Osteocyte (in vitro differentiated cells): ENCODE results near the gene USB1. TPM values are rescaled to one million over a fixed set of nuclear protein-coding genes. Genes with fewer than 3 reads are reported as not detected.
A peak's percentile ranks its signal among the peaks of the same experiment; 100 is the strongest.

Source experiments
- DNase-seq: peaks from one replicate; pipeline ENCODE4 v3.0.0; 2021; ENCODE audit warnings: mixed read lengths; ENCODE audit not compliant: unreplicated experiment; ENCODE audit errors: extremely low spot score
- H3K27ac Mint-ChIP-seq: one replicate; pipeline ENCODE4 v1.8.0; 2021; ENCODE audit warnings: mild to moderate bottlenecking, mixed read lengths; ENCODE audit not compliant: unreplicated experiment
- H3K27me3 Mint-ChIP-seq: one replicate; pipeline ENCODE4 v1.8.0; 2021; ENCODE audit warnings: mixed read lengths; ENCODE audit not compliant: unreplicated experiment
- H3K36me3 Mint-ChIP-seq: one replicate; pipeline ENCODE4 v1.8.0; 2021; ENCODE audit warnings: mixed read lengths; ENCODE audit not compliant: unreplicated experiment
- H3K4me1 Mint-ChIP-seq: one replicate; pipeline ENCODE4 v1.8.0; 2021; ENCODE audit warnings: mixed read lengths; ENCODE audit not compliant: unreplicated experiment
- H3K4me3 Mint-ChIP-seq: one replicate; pipeline ENCODE4 v1.8.0; 2021; ENCODE audit warnings: mild to moderate bottlenecking, moderate library complexity, mixed read lengths; ENCODE audit not compliant: unreplicated experiment
- H3K9me3 Mint-ChIP-seq: one replicate; pipeline ENCODE4 v1.8.0; 2021; ENCODE audit warnings: mixed read lengths; ENCODE audit not compliant: unreplicated experiment
- total RNA-seq: library from RNA; stranded (reverse); gene quantifications from 2 replicates; pipeline ENCODE4 v1.2.1, GENCODE V29; 2021
- TF ChIP-seq, protein P1 (sequence below): fragments of 200-600 bp; sonication (generic); IDR thresholded peaks from 2 replicates; pipeline ENCODE4 v1.5.0; 2021; ENCODE audit warnings: antibody characterized with exemption, mild to moderate bottlenecking, moderate library complexity

Gene USB1
- total RNA-seq, 1 donor from 2014 or later: 45.5 TPM

DNA sequence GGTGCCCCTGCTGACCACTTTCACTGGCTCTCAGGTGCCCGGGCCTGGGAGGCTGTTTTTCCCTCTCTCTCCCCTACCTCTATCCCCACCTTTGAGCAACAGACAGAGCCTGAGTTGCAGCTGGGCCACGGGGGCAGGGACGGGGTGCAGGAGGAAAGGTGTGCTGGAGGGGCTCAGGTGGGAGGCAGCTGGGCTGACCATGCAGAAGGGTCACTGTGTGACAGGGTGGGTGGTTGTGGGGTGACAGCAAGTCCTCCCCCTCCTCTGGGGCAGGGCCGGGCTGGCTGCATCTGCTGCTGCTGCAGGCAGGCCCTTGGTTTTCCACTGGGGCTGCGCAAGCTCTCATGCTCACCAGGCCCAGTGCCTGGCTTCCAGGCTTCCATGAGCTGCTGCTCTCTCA, 7.3 kb upstream of the USB1 start:
- no peak for DNase-seq
- Mint-ChIP-seq H3K27me3 (no peaks in the 10 kb centered on the region), H3K36me3 (peaks cover 7% of the 10 kb centered on the region), H3K4me1 (peaks cover 5% of the 10 kb centered on the region), H3K27ac (no peak overlapping the region), H3K9me3 (no peaks in the 10 kb centered on the region), H3K4me3 (no peak overlapping the region)
- TF ChIP-seq, protein P1, sequence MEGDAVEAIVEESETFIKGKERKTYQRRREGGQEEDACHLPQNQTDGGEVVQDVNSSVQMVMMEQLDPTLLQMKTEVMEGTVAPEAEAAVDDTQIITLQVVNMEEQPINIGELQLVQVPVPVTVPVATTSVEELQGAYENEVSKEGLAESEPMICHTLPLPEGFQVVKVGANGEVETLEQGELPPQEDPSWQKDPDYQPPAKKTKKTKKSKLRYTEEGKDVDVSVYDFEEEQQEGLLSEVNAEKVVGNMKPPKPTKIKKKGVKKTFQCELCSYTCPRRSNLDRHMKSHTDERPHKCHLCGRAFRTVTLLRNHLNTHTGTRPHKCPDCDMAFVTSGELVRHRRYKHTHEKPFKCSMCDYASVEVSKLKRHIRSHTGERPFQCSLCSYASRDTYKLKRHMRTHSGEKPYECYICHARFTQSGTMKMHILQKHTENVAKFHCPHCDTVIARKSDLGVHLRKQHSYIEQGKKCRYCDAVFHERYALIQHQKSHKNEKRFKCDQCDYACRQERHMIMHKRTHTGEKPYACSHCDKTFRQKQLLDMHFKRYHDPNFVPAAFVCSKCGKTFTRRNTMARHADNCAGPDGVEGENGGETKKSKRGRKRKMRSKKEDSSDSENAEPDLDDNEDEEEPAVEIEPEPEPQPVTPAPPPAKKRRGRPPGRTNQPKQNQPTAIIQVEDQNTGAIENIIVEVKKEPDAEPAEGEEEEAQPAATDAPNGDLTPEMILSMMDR: no peak

DNA sequence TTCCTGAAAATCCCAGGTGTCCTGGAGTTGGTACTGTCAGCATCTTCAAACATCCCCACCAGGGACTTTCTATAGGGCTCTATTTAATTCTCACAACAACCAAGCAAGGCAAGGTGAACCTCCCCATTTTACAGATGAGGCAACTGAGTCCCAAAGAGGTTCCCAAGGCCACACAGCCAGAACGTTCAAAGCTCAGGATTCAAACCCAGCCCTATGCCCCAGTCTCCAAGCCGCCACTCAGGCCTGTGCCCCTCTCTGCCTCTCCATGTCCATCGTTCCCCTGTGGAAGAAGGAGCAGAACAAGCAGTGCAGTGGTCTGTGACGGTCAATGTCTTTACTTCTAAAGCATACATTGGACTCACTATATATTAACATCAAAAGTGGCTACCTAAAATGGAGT, 6.8 kb upstream of the USB1 start:
- H3K4me3 Mint-ChIP-seq: no peak overlapping the region
- H3K9me3 Mint-ChIP-seq: no peaks in the 10 kb centered on the region
- H3K27ac Mint-ChIP-seq: no peak overlapping the region
- TF ChIP-seq, protein P1: no peak
- peaks cover 10% of the 10 kb centered on the region for H3K4me1 Mint-ChIP-seq
- H3K36me3 Mint-ChIP-seq: peaks cover 7% of the 10 kb centered on the region
- DNase-seq: no peak
- no peaks in the 10 kb centered on the region for H3K27me3 Mint-ChIP-seq

DNA sequence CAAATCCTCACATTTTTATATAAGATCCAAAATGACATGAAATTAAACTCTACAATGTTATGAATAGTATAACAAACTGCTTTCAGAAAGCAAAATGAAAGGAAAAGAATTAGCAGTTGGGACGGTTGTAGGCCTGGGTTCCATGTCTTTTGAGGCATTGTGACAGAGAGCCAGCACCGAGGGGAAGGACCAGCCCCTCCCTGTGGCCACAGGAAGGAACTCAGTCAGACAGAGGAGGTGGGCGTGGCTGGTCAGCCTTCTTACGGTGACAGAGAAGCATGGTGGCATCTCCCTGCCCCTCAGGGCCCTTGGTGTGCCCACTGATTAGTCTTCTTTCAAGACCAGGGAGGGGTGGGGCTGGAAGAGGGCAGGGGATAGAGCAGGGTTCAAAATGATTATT, 6.4 kb upstream of the USB1 start:
- peaks cover 7% of the 10 kb centered on the region for H3K36me3 Mint-ChIP-seq
- H3K4me1 Mint-ChIP-seq: peaks cover 12% of the 10 kb centered on the region
- H3K4me3 Mint-ChIP-seq: no peak overlapping the region
- no peak overlapping the region for H3K27ac Mint-ChIP-seq
- no peak for DNase-seq
- TF ChIP-seq, protein P1: peak; percentile 44
- no peaks in the 10 kb centered on the region for H3K27me3 Mint-ChIP-seq
- H3K9me3 Mint-ChIP-seq: no peaks in the 10 kb centered on the region

GRCh38 chr16:57995721-57996405, 5.3 kb upstream of the USB1 start:
- H3K36me3 Mint-ChIP-seq: peaks cover 7% of the 10 kb centered on the region
- H3K27me3 Mint-ChIP-seq: no peaks in the 10 kb centered on the region
- H3K9me3 Mint-ChIP-seq: no peaks in the 10 kb centered on the region
- no peak overlapping the region for H3K27ac Mint-ChIP-seq
- TF ChIP-seq, protein P1: no peak
- H3K4me3 Mint-ChIP-seq: no peak overlapping the region
- H3K4me1 Mint-ChIP-seq: peaks cover 12% of the 10 kb centered on the region
- DNase-seq: no peak

DNA sequence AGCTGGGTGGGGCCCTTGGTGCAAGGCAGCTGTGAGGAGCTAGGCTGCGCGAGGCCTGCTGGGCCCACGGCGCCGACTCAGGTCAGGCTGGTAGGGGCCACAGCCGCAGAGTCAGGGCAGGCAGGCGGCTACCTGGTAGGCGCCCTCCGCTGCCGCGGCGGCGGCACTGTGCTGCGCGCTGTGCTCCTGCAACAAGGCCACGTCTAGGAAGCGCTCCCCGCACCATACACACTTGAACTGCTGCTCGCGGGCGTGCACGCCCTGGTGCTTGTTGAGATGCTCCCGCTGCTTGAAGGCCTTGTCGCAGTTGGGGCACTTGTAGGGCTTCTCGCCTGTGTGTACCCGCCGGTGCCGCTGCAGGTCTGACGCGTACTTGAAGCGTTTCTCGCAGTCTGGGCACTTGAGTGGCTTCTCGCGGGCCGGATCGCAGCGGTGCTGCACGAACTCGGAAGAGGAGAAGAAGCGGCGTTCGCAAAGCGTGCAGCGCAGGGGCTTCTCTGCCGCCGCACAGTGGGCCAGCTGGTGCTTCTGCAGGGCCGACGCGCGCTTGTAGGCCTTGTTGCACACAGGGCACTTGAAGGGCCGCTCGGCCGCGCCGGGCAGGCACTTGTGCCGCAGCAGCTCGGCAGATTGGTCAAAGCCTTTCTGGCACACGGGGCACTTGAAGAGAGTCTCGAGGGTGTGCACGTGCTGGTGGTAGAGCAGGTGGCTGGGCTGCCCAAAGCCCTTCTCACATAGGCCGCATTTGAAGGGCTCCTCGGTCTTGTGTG, 4.6 kb upstream of the USB1 start:
- H3K27me3 Mint-ChIP-seq: no peaks in the 10 kb centered on the region
- H3K9me3 Mint-ChIP-seq: no peaks in the 10 kb centered on the region
- no peak overlapping the region for H3K4me3 Mint-ChIP-seq
- TF ChIP-seq, protein P1: no peak
- H3K27ac Mint-ChIP-seq: no peak overlapping the region
- H3K36me3 Mint-ChIP-seq: peaks cover 7% of the 10 kb centered on the region
- H3K4me1 Mint-ChIP-seq: peaks cover 16% of the 10 kb centered on the region
- DNase-seq: no peak
